Measurements from ENCODE around the gene FH.

The FH gene

GRCh38 chr1:241519308-241520079, at the start of gene FH:
Gene FH, minus strand, starts transcription at chr1:241519755. Its CDS starts 33 bp downstream, at chr1:241519722.
- peak; percentile 83 to 91 for DNase-seq (ENCODE audit: low read depth in 2 of 2)

GRCh38 chr1:241560849-241561187, 41.3 kb upstream of the FH start:
- no peak for DNase-seq (ENCODE audit: low read depth in 2 of 2)

DNA sequence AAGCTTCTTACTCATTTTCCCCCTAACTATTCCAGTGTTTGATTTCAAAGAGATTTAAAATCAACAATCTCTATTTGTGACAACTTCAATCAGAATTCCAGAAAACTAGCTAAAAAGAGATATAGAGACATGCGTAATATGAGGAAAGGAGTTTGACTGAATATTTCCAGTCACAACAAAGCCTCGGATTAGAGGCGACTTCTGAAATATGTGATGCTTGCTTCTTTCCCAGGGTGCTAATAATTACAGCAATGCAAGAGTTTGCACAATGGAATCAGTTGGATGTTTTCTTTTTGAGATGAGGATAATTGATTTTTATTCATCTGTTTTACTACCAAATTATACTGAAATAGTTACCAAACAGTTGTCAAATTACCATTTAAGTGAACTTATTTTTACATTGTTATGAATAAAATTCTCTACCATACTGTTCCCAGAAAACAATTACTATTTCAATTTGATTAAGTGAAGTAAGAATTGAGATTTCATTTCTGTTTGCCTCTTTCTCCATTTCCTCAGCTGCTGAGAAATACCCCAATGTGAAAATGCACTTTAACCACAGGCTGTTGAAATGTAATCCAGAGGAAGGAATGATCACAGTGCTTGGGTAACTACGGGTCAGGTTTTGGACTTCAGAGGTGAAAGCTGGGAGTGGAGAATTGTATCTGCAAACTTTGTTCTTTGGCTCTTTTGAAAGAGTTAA, 40.7 kb upstream of the FH start:
- DNase-seq (ENCODE audit: low read depth in 2 of 2), result no peak

- no peak for DNase-seq (ENCODE audit: low read depth in 2 of 2)
These were observed 38.1 kb upstream of the FH start for GRCh38 chr1:241557551-241558193.

GRCh38 chr1:241557031-241557430, 37.5 kb upstream of the FH start:
- DNase-seq (ENCODE audit: low read depth in 2 of 2), result no peak

GRCh38 chr1:241555526-241555925, 36.0 kb upstream of the FH start:
- no peak for DNase-seq (ENCODE audit: low read depth in 2 of 2)

DNA sequence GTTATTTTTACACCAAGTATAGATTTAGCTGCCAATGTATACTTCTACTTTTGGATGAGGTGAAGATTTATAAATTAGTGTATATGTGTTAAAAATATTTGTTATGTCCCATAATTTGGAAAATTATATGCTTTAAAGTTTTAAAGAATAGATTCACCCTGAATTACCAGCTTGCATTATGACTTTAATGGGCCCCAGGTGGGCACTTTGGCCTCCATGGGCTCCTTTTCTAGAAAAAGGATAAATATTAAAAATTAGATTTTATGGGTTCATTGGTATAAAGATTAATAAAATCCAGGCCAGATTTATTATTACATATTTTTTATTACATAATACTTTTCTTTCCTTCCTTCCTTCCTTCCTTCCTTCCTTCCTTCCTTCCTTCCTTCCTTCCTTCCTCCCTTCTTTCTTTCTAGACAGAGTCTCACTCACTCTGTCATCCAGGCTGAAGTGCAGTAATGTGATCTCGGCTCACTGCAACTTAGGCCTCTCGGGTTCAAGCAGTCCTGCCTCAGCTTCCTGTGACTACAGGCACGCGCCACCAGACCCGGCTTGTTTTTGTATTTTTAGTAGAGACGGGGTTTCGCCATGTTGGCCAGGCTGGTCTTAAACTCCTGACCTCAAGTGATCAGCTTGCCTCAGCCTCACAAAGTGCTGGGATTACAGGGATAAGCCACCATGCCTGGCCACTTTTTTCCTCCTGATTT, 34.5 kb upstream of the FH start:
- no peak for DNase-seq (ENCODE audit: low read depth in 2 of 2)

GRCh38 chr1:241551759-241552638, 32.4 kb upstream of the FH start:
- peak in 1 of 2 donors; percentile 14 for DNase-seq (ENCODE audit: low read depth in 2 of 2)

GRCh38 chr1:241550318-241550717, 30.8 kb upstream of the FH start:
- no peak for DNase-seq (ENCODE audit: low read depth in 2 of 2)

- DNase-seq (ENCODE audit: low read depth in 2 of 2), result no peak
These were observed 28.5 kb upstream of the FH start for GRCh38 chr1:241548008-241548407.

DNA sequence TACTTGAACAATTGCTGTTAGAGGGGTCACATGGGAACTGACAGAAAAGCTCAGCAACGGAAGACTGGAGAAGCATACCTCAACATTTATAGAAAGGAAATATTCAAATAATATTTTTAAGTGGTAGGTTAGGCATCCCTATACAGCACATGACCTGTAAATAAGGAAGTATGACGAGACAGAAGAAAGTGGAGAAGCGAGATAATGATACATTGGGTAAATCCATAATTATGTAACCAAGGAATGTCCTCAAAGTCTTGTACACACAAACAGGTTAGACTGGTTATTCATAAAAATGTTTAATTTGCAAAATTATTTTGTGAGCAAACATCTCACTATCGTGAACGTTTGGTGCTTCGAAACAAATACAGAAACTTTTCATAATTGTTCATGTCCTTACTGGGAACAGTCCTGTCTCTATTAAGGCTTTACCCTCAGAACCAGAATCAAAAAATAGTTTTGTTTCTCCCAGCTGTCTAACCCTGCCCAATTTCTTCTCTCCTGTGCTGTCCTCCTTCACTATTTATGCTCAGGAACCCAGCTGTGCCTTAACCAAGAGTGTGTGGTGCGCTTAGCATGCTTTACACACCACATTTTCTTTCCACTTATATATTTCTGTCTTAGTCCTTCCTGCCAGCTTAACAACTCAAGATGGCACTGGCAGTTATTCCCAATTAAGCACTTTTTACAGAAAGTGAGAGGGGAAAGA, 22.8 kb upstream of the FH start:
- no peak for DNase-seq (ENCODE audit: low read depth in 2 of 2)

- DNase-seq (ENCODE audit: low read depth in 2 of 2), result no peak
These were observed 17.4 kb upstream of the FH start for GRCh38 chr1:241536969-241537368.

DNA sequence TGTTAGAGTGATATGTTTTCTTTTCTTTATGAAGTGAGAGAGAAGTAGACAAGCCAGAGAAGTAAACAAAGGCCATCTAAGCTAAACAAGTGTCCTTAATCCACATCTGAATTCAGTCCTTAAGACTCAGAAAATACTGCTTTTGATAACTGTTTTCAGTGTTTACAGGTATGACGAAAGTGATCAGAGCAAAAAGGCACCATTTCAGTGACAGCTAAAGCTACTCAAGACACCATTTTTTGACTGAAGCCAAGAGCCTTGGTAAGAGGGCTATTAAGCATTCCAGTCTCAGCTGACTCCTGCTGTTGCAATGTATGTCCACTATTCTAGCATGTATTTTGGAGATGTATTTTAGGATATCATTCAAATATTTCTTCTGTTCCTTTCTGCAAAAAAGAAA, 16.7 kb upstream of the FH start:
- DNase-seq (ENCODE audit: low read depth in 2 of 2), result no peak

GRCh38 chr1:241533326-241534115, 14.0 kb upstream of the FH start:
- no peak for DNase-seq (ENCODE audit: low read depth in 2 of 2)

DNA sequence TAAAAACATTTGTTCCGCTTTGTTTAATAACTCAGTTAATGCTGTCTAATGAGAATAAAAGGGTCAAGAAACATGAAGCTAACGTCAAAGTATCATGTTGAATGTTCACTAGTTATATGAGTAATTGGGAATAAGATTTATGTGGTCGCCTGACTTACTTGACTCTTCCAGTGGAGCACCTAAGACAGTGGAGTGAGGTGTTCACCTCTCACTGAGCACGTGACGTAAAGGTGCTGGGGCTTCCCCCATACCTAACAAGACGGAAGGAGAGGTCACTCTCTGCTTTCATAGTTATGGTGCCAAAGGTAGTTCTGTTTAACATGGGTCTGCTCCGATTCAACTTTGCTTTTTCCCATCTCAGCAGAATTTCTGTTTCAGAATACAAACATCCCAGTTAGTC, 13.3 kb upstream of the FH start:
- no peak for DNase-seq (ENCODE audit: low read depth in 2 of 2)

DNA sequence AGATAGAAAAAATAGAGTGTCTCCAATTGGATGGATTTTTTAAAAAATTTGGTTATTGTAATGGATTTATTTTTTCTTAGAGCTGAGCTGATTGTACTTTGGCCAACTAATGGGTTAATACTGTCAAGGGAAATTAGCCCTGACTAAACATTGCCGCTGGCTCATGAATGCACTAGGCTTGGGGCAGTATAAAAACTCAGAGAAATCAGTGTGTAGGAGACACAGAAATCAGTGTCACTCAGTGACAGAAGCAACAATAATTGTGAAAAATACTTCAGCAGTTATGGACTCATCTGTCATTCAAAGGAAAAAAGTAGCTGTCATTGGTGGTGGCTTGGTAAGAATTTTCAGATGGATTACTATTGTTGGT, 12.6 kb upstream of the FH start, which contains the start of gene KMO:
Gene KMO (plus strand): TSS at position 217 of the 370 bp plus-strand sequence. CDS start 67 bp downstream, at position 284.
- no peak for DNase-seq (ENCODE audit: low read depth in 2 of 2)

DNA sequence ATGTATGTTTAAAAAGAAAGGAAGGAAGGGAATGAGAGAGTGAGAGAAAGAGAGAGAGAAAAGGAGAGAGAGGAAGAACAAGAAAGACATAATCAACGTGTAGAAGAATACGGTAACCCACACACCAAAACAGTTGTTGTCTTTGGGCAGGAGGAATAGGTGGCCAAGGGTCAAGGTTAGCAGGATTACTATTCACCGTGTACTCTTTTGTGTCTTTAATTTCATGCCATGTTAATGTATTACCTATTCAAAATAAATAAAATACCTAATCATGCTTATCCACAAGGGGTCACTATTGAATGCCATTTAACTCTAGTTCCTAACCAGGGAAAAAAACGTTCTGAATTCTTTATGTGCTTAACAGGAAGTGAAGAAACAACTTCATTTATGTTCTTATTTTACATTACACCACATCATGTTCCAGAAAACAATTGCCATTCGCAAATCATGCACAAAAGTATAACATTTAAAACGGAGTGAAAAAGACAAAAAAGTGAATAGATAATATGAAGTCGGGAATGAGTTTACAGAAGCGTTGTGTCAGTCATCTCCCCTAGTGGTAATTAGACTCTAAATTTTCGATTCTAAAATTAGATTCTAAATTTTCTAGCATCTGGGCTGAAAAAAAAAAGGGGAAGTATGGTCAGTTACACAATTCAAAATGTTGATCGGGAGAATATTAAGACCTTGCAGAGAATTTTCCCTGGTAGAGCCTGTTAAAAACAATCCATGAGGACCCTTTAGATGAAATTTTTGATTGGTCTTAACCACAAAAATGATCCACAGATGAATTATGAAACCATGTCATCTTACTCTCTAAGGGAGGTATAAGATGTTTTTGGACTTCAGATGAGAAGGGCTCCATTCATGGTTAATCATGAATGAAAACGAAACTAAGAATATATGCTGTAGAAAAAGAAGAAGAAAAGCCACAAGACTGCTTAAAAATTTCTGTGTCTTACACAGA, 11.9 kb upstream of the FH start:
- DNase-seq (ENCODE audit: low read depth in 2 of 2), result no peak

GRCh38 chr1:241527146-241527545, 7.6 kb upstream of the FH start:
- DNase-seq (ENCODE audit: low read depth in 2 of 2), result no peak

GRCh38 chr1:241525026-241525425, 5.5 kb upstream of the FH start:
- DNase-seq (ENCODE audit: low read depth in 2 of 2), result no peak

Measured in stimulated activated CD8-positive, alpha-beta memory T cell treated with anti-CD3 and anti-CD28 coated beads, Interleukin-15, amount 100 ng/mL, for 4 hours (primary cell).